Ramos (cell line): ENCODE measurements around the gene SPX.

ENCODE experiments used
- in situ Hi-C: fragments of 300-500 bp; cut with MboI; formaldehyde crosslinking; loops from one replicate; pipeline ENCODE4 v1.14.3; 2022; ENCODE audit warnings: low sequenced_read_pairs; ENCODE audit not compliant: unreplicated experiment

The SPX gene

DNA sequence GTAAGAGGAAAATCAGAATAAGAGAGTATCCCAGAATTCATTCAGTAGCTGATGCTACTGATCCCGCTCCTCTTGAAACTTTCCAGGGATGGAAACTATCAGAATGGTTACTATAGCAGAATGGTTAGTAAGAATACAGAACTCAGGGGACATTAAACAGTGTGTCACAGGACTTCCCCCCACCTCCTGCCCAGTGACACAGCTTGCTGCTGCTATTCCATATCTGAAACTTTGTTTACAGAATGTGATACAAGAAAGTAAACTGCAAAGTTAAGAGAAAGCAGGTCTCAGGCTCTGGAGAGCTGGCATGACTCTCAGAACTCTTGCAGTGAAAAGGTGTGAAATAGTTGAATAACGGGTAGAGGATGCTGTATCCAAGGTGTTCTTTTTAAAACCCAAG, 3.4 kb downstream of the SPX start:
- in situ Hi-C loops, result no loop called here

DNA sequence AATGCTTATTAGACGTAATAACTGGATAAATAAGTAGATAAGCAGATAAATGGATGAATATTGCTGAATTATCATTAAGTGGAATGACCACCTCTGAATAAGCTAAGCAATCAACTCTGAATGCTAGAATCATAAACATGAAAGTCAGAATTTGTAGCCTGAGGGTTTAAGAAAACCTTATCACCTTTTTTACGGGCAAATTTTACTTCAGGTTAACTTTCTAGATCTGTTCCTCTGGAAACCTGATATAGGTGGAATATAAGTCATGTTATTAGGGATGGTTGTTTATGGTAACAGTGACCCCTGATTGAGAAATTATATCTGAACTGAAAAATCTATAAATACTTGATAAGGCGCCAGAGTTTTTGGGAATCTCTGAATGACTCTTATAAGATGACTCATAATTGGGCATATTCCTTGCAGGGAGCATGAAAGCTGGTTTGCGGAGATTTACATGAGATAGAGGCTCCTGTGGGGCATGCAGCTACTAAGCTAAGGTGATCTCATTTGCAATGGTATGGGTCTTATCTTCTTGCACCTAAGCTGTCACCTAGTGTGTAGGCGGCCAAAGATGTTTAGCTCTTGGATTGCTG, 12.1 kb downstream of the SPX start:
- in situ Hi-C loops, result no loop called here

DNA sequence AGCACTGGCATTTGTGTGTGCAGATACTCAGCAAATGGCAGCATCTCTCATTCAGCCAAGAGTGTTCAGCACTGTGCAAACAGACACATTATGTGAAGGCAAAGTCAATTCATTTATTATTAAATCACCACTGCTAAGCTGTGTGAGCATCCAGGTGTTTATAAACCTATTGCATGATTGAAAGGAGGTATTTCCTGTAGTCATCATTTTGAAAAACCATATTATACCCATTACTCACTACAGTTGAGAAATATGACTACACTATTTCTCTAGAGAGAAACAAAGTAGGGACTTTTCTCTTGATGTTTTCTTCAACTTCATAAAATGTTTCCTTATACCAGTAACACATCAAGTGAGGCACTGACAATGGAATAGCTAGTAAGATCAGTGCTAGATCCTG, 13.7 kb downstream of the SPX start:
- in situ Hi-C loops, result no loop called here

DNA sequence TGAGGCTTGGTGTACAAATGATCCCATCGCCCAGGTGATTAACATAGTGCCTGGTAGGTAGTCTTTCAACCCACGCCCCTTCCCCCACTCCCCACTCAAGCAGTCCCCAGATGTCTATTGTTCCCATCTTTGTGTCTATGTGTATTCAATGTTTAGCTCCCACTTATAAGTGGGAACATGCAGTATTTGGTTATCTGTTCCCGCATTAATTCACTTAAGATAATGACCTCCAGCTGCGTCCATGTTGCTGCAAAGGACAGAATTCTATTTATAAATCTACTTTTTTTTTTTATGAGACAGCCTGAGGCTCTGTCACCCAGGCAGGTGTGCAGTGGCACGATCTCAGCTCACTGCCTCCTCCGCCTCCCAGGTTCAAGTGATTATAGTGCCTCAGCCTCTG, 15.7 kb downstream of the SPX start:
- in situ Hi-C loops, result no loop called here

DNA sequence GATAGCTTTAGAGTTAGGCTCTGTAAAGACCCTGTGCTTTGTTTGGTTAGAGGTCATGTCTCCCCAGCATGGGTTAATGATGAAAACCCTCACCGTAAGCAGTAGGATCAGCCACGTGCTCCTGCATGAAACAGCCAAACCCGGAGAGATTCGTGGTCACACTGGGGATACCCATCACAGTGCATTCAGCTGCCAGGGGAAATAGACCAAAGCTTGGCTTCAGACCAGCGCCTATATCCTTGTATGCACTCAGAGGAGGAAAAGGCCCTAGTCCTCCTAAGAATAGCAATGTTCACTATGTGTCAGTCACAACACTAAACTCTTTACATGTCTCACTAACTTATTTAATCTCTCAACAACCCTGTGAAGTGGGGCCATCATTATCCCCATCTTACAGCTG, 16.3 kb downstream of the SPX start:
- in situ Hi-C loops, result no loop called here

DNA sequence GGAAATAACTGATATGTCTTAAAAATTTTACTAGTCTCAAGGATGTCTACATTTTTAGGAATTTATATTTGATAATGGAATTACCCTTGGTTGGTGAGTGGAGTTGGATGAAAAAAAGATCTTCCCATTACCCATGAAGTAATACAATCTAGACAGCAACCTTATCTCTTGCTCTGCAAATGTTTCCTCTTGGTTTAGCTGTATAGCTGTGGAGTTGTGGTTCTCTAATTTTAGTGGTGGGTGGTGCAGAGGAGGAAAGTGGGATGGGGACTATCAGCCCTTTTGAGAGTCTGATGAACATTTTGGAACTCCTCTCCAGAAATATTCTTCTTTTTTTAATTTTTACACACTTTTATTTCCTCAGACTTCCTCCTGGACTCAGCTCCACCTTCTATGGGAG, 17.1 kb downstream of the SPX start:
- in situ Hi-C loops, result no loop called here

DNA sequence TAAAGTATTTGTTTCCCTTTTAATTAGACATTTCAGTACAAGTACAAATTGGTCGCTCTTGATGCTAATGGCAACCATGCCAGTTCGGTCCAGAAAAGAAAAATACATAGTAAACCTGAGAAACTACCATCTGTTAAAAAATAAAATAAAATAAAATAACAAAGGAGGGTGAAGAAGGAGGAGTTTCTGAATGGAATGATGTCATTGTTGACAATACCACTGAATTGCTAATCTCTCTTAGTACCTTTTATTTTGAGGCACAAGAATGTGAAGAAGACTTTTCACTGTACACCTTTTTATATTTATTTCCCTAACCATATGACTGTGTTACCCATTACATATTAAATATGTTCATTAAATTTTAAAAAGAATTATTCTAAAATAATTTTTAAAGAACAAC, 19.5 kb downstream of the SPX start:
- in situ Hi-C loops, result no loop called here

DNA sequence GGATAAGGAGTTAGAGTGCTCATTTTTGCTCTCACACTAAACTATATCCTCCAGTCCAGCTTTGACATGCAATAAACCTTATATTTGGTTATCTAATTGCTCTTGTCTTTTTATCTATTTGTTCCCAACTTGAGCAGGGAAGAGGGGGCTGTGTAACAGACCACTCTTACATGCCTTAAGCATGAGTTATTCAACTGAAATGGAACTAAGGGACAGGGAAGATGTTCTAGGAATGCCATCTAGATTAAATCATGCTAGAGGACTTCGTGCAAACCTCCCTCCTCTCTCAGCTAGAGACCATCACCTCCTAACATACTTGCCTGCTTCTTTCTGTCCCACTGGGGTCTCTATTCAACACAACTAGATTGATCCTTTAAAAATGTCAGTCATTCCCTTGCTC, 20.6 kb downstream of the SPX start:
- in situ Hi-C loops, result no loop called here

DNA sequence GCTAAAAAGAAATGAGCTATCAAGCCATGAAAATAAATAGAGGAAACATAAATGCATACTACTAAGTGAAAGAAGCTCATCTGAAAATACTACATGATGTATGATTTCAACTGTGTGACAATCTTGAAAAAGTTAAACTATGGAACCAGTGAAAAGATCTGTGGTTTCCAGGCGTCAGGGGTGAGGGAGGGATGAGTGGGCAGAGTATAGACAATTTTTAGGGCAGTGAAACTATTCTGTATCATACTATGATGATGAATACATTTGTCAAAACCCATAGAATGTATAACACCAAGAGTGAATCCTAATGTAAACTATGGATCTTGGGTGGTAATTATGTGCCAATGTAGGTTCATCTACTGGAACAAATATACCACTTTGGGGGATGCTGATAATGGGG, 21.3 kb downstream of the SPX start:
- in situ Hi-C loops, result no loop called here

DNA sequence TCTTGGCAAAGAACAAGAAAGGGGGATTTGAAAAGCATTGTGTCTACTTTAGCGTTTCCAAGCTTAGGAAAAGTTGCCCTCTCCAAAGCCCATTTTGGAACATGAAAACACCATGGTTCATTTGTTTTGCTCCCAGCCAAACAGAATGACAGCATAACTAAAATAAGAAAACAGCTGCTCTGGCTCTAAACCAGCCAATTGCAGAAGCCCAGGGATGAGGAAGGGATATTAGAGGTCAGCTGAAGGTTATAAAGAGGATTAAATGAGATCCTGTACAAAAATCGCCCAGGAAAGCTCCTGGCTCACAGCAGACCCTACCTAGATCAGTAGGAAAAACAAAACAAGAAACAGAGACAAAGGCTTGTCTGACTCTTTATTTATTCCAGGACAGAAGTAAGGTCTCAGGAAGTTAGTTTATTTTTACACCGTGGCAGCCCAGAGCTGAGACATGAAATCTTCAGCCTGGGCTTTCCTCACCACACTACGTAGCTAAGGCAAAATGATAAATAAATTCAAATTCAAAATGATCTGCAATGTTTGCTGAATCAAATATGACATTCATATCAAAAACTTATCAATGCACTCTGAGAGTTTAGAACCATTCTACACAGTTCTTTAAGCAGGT, 25.9 kb downstream of the SPX start:
- in situ Hi-C loops, result no loop called here

DNA sequence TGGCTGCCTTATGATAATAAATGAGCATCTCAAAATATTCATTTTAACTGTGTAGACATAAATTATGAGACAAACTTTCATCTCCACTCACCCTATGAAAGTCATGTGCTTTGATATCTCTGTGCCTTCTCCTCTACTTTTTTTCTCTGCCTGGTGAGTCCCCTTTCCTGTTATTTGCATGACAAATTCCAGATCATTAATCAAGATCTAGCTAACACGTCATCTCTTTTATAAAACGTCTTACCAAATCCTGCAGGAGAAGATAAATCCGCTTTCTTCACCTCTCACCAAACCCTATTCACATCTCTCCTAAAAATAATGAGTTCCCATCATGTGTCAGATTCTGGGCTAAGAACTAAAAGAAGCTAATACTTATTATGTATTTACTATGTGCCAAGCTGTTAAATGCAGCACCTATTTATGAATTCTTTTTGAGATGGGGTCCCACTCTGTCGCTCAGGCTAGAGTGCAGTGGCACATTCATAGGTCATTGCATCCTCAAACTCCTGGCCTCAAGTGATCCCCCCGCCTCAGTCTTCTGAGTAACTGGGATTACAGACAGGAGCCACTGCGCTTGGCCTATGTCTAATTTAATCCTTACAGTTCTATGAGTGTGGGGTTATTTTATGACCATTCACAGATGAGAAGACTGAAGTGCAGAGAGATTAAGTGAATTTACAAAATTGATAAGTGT, 26.7 kb downstream of the SPX start:
- in situ Hi-C loops, result no loop called here

DNA sequence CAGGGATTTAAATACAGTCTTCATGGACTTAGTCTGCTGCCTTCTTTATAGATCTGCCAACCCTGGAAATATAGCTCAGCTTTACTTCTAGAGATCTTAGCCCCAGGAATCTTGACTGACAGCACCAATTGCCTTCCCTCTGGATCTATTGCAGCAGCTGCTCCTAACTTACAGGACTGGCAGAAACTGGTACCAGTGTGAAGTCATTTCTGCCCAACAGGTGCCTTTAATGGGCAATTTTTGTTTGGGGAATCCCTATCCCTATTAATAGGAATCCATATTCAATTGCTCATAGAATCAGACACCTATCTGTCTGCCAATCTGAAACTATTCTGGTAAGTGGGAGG, 27.2 kb downstream of the SPX start:
- in situ Hi-C loops, result no loop called here

DNA sequence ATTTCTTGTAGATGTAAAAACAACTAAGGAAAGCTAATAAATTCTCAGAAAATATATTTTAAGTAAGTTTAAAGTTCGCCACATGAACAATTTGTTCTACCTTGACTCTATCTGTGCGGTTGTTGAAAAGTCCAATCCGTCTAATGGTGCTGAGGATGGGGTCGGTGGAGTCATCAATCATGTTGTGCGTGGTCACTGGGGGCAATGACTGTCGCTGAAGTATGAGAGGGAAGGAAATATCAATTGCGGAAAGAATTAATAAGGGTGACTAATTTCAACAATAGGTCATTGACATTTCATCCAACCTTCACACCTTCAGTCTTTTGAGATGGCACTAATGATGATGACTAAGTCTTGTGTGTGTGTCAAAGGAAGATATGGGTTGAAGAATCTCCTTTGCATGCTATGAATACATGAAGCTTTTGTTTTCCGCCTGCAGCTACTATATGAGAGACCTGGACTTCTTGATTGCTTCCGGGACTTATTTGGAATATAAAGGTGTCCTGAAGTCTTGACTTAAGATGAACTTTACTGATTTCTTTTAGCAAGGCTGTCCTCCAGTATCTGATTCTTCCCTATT, 32.1 kb downstream of the SPX start:
- in situ Hi-C loops, result no loop called here

DNA sequence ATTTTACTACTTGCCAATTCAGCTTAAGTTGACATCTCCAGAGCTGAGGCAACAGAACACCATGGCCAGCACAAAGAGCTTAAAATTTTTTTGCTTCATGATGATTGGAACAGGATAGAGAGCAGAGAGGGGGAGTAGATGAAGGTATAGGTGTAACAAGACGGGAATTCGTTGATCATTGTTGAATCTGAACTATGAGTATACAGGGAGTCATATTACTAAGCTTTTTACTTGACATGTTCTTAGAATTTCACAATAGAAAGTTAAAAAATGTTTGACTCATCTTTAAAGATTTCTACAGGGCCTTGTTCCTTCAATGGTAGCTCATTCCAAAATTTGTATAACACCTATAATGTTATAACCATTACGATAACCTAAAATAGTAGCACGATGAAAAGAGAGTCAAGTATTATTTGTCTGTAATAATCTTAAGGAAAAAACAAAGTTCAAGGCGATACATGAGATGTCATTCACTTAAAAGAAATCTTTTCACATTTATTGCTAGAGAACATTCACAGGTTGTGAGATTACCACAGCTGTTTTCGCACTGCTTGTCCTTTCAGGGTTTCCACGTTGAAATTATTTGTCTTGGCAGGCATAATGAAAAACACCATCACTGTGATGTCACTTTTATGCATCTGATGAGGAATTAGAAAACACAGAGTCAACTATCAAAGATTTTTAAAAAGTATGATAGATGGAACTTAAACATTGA, 33.9 kb downstream of the SPX start:
- in situ Hi-C loops, result no loop called here

DNA sequence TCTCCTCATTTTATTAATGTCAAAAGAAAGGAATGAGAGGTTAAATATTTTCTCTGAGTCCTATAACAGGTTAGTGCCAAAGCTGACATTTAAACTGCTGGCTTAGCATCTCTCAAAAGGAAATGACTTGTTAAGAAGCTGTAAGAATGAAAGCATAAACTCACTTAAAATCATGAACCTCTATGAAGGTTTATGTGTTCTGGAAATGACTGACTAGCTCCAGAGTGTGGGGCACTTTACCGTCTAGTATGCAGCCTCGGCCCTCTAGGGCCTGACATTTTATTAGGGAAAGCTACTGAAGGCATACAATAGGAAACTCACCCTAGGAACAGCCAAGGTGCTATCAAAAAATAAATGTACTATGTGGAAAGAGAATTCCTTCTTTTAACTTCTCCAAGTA, 35.1 kb downstream of the SPX start:
- in situ Hi-C loops, result no loop called here

DNA sequence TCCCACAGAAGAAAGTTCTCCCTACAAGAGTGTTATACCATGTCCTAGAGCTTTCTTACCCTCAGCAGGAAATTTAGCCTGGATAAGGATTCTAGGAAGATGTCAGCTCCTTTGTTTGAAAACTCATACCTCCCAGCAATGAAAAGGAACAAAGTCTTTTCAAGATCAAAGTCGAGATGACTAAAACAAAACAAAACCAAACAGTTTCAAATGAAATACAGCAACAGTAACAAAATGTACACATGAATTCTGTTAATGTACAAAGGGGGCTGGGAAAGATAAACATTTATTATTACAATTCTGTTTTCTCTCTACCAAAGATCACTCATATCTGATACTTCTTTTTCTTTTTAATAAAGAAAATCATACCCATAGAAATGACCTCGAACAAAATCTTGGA, 36.8 kb downstream of the SPX start:
- in situ Hi-C loops, result no loop called here

DNA sequence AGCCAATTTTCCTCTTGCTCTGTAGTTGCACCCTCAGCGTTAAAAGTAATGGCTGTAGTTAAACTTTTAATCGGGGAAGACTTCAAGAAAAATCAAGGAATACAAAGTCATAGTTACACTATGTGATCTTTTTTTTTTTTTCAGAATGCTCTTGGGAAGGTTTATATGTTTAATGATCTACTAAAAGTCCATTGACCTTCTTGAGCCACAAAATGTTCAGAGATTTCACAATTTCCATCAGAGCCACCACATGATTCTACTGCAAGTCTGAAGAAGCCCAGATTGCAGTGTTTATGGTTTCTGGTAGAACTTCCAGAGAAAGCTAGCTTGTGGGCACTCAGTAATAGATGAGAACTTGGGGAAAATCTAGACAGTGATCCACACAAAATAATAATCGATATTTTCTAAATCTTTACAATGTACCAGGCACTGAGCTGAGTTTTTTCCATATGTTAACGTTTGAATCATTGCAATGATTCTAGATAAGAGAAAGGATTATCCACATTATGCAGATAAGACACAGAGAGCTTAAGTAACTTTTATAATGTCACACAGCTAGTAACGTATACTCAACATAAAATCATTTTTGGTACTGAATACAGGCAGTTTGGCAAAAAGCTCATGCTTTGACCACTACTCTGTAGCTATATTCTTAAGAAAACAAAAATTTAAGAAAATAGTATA, 40.3 kb downstream of the SPX start:
- in situ Hi-C loops, result no loop called here

DNA sequence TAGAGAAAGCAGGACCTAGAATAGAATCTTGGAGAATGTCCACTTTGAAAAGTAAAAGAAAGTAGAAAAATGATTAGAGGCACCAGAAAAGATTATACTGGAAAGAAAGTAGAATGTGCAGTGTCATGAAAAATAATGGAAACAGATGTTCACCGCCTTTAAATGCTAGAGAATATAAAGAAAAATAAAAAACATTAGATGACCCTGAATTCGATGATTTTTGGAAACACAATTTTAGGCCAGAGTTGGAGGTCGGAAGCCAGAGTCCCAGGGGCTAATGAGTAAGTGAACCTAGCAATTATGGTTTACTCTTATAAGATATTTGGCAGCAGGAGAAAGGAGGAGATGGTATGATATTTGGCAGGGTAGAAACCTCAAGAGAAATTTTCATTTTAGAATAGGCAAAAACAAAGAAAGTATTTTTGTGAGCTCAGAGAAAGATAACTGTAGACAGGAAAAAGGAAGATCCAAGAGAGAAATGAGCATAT, 40.9 kb downstream of the SPX start:
- in situ Hi-C loops, result no loop called here

DNA sequence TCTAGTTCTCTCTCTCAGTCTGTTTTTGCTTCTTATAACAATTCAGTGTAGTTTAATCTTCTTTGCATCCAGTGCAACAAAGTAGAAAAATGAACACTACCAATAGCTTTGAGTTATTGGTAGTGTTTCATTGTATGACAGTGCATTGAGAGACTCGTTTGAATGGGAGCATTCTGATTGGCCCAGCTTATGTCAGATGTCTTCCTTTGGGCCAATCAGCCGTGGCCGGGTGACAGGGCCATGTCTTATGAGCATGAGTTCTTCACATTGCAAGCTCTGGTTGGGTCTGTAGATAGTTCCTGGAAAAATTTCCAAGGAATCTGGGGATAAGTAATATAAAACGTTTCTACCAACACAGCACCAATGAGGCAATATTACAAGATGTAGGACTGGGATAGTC, 42.0 kb downstream of the SPX start:
- in situ Hi-C loops, result no loop called here

DNA sequence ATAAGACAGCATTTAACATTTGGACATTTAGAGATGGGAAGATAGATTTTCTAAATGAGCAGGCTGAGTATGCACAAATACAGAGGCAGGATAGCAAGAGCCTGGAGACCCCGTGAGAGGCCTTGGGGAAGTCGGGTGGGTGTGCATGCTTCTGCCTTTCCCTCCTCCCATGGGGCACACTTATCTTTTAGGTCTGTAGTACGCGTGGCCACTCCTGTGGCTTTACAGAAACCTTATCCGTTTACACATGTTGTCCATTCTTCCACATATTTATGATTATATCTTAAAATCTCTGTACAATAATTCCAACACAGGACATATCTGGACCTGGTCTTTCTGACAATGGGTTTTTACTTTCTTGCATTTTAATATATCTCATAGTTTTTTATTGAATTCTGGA, 45.0 kb downstream of the SPX start:
- in situ Hi-C loops, result no loop called here
